IPS-18c (cell line): ENCODE results near the gene KCNQ1.

Experiments
- H3K4me3 ChIP-seq: 2 replicates; pipeline ENCODE4 v1.7.0; 2013; ENCODE audit warnings: low read depth, mild to moderate bottlenecking, low read length, moderate library complexity; ENCODE audit not compliant: insufficient read depth
- H3K9me3 ChIP-seq: one replicate; pipeline ENCODE4 v1.6.1; 2013; ENCODE audit warnings: mild to moderate bottlenecking, low read length, moderate library complexity; ENCODE audit not compliant: control insufficient read depth, insufficient read depth

The KCNQ1 gene

GRCh38 chr11:2791521-2792380, 346.9 kb downstream of the KCNQ1 start:
- Histone ChIP-seq H3K9me3 (no peaks in the 10 kb centered on the region), H3K4me3 (no peak overlapping the region)

GRCh38 chr11:2792381-2793250, 347.8 kb downstream of the KCNQ1 start:
- H3K4me3 ChIP-seq = no peak overlapping the region

GRCh38 chr11:2793701-2794045, 348.9 kb downstream of the KCNQ1 start:
- H3K4me3 ChIP-seq = no peak overlapping the region

More at GRCh38 chr11:2792381-2793250, 347.8 kb downstream of the KCNQ1 start:
- H3K9me3 ChIP-seq = no peaks in the 10 kb centered on the region

GRCh38 chr11:2794046-2794967, 349.5 kb downstream of the KCNQ1 start:
- Histone ChIP-seq H3K9me3 (no peaks in the 10 kb centered on the region), H3K4me3 (no peak overlapping the region)

More at GRCh38 chr11:2793701-2794045, 348.9 kb downstream of the KCNQ1 start:
- H3K9me3 ChIP-seq = no peaks in the 10 kb centered on the region

GRCh38 chr11:2794968-2795322, 350.1 kb downstream of the KCNQ1 start:
- Histone ChIP-seq H3K4me3 (no peak overlapping the region), H3K9me3 (no peaks in the 10 kb centered on the region)

GRCh38 chr11:2795491-2795991, 350.7 kb downstream of the KCNQ1 start:
- no peak overlapping the region for H3K4me3 ChIP-seq

GRCh38 chr11:2796091-2796490, 351.3 kb downstream of the KCNQ1 start:
- H3K4me3 ChIP-seq = no peak overlapping the region
- no peaks in the 10 kb centered on the region for H3K9me3 ChIP-seq

More at GRCh38 chr11:2795491-2795991, 350.7 kb downstream of the KCNQ1 start:
- H3K9me3 ChIP-seq = no peaks in the 10 kb centered on the region

- Histone ChIP-seq H3K9me3 (no peaks in the 10 kb centered on the region), H3K4me3 (no peak overlapping the region)
Observed at GRCh38 chr11:2796508-2797113, 351.8 kb downstream of the KCNQ1 start.

- no peak overlapping the region for H3K4me3 ChIP-seq
Observed at GRCh38 chr11:2797121-2797711, 352.4 kb downstream of the KCNQ1 start.

GRCh38 chr11:2797741-2798361, 353.0 kb downstream of the KCNQ1 start:
- Histone ChIP-seq H3K9me3 (no peaks in the 10 kb centered on the region), H3K4me3 (no peak overlapping the region)

More at GRCh38 chr11:2797121-2797711, 352.4 kb downstream of the KCNQ1 start:
- no peaks in the 10 kb centered on the region for H3K9me3 ChIP-seq

GRCh38 chr11:2798951-2799761, 354.3 kb downstream of the KCNQ1 start:
- no peak overlapping the region for H3K4me3 ChIP-seq

GRCh38 chr11:2799881-2800654, 355.3 kb downstream of the KCNQ1 start:
- no peaks in the 10 kb centered on the region for H3K9me3 ChIP-seq
- H3K4me3 ChIP-seq = no peak overlapping the region

More at GRCh38 chr11:2798951-2799761, 354.3 kb downstream of the KCNQ1 start:
- H3K9me3 ChIP-seq = no peaks in the 10 kb centered on the region

- H3K9me3 ChIP-seq = no peaks in the 10 kb centered on the region
- H3K4me3 ChIP-seq = no peak overlapping the region; the same call in 1 of the 2 replicates
Observed at GRCh38 chr11:2800655-2801531, 356.1 kb downstream of the KCNQ1 start.
